HCT116 (cell line): ENCODE measurements around the gene LLGL2. TPM values are rescaled to one million over a fixed set of nuclear protein-coding genes. Genes with fewer than 3 reads are reported as not detected.
A peak's percentile ranks its signal among the peaks of the same experiment; 100 is the strongest.

Experiments used
- ATAC-seq: fragments of 200-7000 bp; cut with Tn5 transposase; 2 replicates; pipeline ENCODE4 v1.9.1; 2020; ENCODE audit warnings: mild to moderate bottlenecking, moderate library complexity
- BruUV-seq: library from RNA; stranded (reverse); fragments of 400-500 nt; replicated peaks from 2 replicates; lab custom pipeline; 2021; lab: Mats Ljungman, UMichigan
- CTCF ChIA-PET: fragments of 300-600 bp; sonication (Branson Sonifier 250); formaldehyde crosslinking; loops from one replicate; lab custom pipeline; 2021; ENCODE audit warnings: antibody characterized with exemption; lab: Charles Lee
- POLR2A ChIA-PET: fragments of 300-600, 350-600 bp; sonication (Branson Sonifier 250); formaldehyde crosslinking; loops from one replicate; lab custom pipeline; 2021; ENCODE audit warnings: antibody characterized with exemption; lab: Charles Lee
- RAD21 ChIA-PET, 2 experiments: fragments of 300-600 bp; sonication (Branson Sonifier 250); formaldehyde crosslinking; loops; one replicate each; lab custom pipeline; 2023; ENCODE audit warnings: low total read pairs in 2 of 2; ENCODE audit not compliant: uncharacterized antibody in 2 of 2, unreplicated experiment in 2 of 2, low non-redundant PET in 1 of 2; lab: Charles Lee
- DNase-seq: peaks from one replicate; pipeline ENCODE4 v3.0.0-alpha.2; 2010; ENCODE audit warnings: low read depth, low spot score
- H2AFZ ChIP-seq: fragments of 200-600 bp; shearing (Covaris generic), sonication (generic); 2 replicates; pipeline ENCODE4 v1.6.1; 2017; ENCODE audit warnings: low read depth, mixed run types, mixed read lengths, antibody characterized with exemption, low read length; ENCODE audit not compliant: poor library complexity, severe bottlenecking
- H3K27ac ChIP-seq: 2 replicates; pipeline ENCODE4 v1.5.1; 2012; ENCODE audit warnings: low read depth, low read length
- H3K27me3 ChIP-seq: fragments of 200-600 bp; sonication (generic); 2 replicates; pipeline ENCODE4 v1.6.1; 2016; ENCODE audit warnings: mixed run types, low read length, mixed read lengths; ENCODE audit not compliant: insufficient read depth
- H3K36me3 ChIP-seq, 2 experiments: fragments of 200-500 bp in 1 of 2; fragments of 200-600 bp in 1 of 2; sonication (Bioruptor generic) in 1 of 2; sonication (generic) in 1 of 2; 2 replicates each; pipeline versions ENCODE4 v1.5.1 to v1.6.1; 2014 to 2016; ENCODE audit warnings: low read length in 2 of 2, inconsistent platforms in 1 of 2, mixed read lengths in 1 of 2, mixed run types in 1 of 2; ENCODE audit not compliant: insufficient read depth in 2 of 2, control insufficient read depth in 1 of 2
- H3K4me1 ChIP-seq, 2 experiments: fragments of 200-600 bp in 1 of 2; sonication (generic) in 1 of 2; 2 replicates each; pipeline versions ENCODE4 v1.5.1 to v1.6.1; 2012 to 2017; ENCODE audit warnings: low read length in 2 of 2, inconsistent platforms in 1 of 2, mild to moderate bottlenecking in 1 of 2, mixed read lengths in 1 of 2, mixed run types in 1 of 2, moderate library complexity in 1 of 2; ENCODE audit not compliant: insufficient read depth in 2 of 2, control insufficient read depth in 1 of 2
- H3K4me2 ChIP-seq: fragments of 200-600 bp; sonication (generic); 2 replicates; pipeline ENCODE4 v1.6.1; 2017; ENCODE audit warnings: mixed run types, low read length, mixed read lengths
- H3K4me3 ChIP-seq, 2 experiments: fragments of 200-600 bp in 1 of 2; sonication (generic) in 1 of 2; replicated peaks in 1 of 2; 2 replicates each; pipeline ENCODE4 v1.5.1; 2011 to 2016; ENCODE audit warnings: low read length in 2 of 2, control low read depth in 1 of 2, low read depth in 1 of 2, mild to moderate bottlenecking in 1 of 2, mixed read lengths in 1 of 2, mixed run types in 1 of 2
- H3K79me2 ChIP-seq: fragments of 200-600 bp; sonication (generic); 2 replicates; pipeline ENCODE4 v1.6.1; 2017; ENCODE audit warnings: mild to moderate bottlenecking, mixed run types, low read length, moderate library complexity, mixed read lengths; ENCODE audit not compliant: insufficient read depth
- H3K9ac ChIP-seq: fragments of 200-600 bp; sonication (generic); 2 replicates; pipeline ENCODE4 v1.6.1; 2016; ENCODE audit warnings: low read length, mixed read lengths
- H3K9me2 ChIP-seq: fragments of 200-600 bp; sonication (generic), shearing (Covaris generic); 2 replicates; pipeline ENCODE4 v1.6.1; 2017; ENCODE audit warnings: mixed run types, mild to moderate bottlenecking, moderate library complexity; ENCODE audit not compliant: insufficient read depth
- H3K9me3 ChIP-seq, 2 experiments: fragments of 200-500 bp in 1 of 2; fragments of 200-600 bp in 1 of 2; sonication (Bioruptor generic) in 1 of 2; sonication (generic) in 1 of 2; 2 replicates each; pipeline ENCODE4 v1.6.1; 2014 to 2017; ENCODE audit warnings: low read length in 2 of 2, mixed read lengths in 2 of 2, inconsistent platforms in 1 of 2, low read depth in 1 of 2, mild to moderate bottlenecking in 1 of 2, mixed run types in 1 of 2, moderate library complexity in 1 of 2; ENCODE audit not compliant: control insufficient read depth in 1 of 2, insufficient read depth in 1 of 2
- H4K20me1 ChIP-seq: fragments of 200-600 bp; sonication (generic), shearing (Covaris generic); 2 replicates; pipeline ENCODE4 v1.6.1; 2017; ENCODE audit warnings: mixed run types, mild to moderate bottlenecking, moderate library complexity; ENCODE audit not compliant: insufficient read depth
- ELF1 ChIP-seq: IDR thresholded peaks from 2 replicates; pipeline ENCODE4 v1.6.1; 2012; ENCODE audit warnings: low read depth, borderline replicate concordance
- FOSL1 ChIP-seq: IDR thresholded peaks from 2 replicates; pipeline ENCODE4 v1.6.1; 2012; ENCODE audit warnings: low read depth
- RAD21 ChIP-seq: IDR thresholded peaks from 2 replicates; pipeline ENCODE4 v1.6.1; 2012; ENCODE audit warnings: low read depth, mild to moderate bottlenecking
- REST ChIP-seq: IDR thresholded peaks from 2 replicates; pipeline ENCODE4 v1.6.1; 2012; ENCODE audit warnings: low read depth
- TCF7L2 ChIP-seq: IDR thresholded peaks from 2 replicates; pipeline ENCODE4 v1.7.0; 2011; ENCODE audit warnings: borderline replicate concordance, inconsistent platforms; ENCODE audit not compliant: insufficient read depth, insufficient read length; ENCODE audit errors: extremely low read depth
- intact Hi-C: fragments of 100-400 bp; cut with micrococcal nuclease; formaldehyde crosslinking; loops from 2 replicates; pipeline ENCODE4 v1.10.0; 2022
- total RNA-seq: library from RNA; stranded (reverse); gene quantifications from one replicate; pipeline ENCODE4 v1.2.1, GENCODE V29; 2021; ENCODE audit not compliant: unreplicated experiment
- TF ChIP-seq, protein P1 (sequence below): IDR thresholded peaks from 2 replicates; pipeline ENCODE4 v1.6.1; 2012
- TF ChIP-seq, protein P2 (sequence below): IDR thresholded peaks from 2 replicates; pipeline ENCODE4 v1.6.1; 2011; ENCODE audit warnings: mild to moderate bottlenecking, low read length, moderate library complexity; ENCODE audit not compliant: insufficient replicate concordance; ENCODE audit errors: extremely low read depth

Gene LLGL2
- total RNA-seq, 1 experiment from 2014 or later: 209 TPM

GRCh38 chr17:75500419-75501216 is 24.9 kb upstream of the LLGL2 start:
- ChIA-PET POLR2A (no interaction called here), CTCF (no interaction called here)

More at GRCh38 chr17:75500419-75501216, 24.9 kb upstream of the LLGL2 start:
- no peaks in the 10 kb centered on the region for H3K9me3 ChIP-seq
- intact Hi-C loops: no loop called here
- no peak overlapping the region for H3K4me3 ChIP-seq
- no peaks in the 10 kb centered on the region for H3K79me2 ChIP-seq
- no peaks in the 10 kb centered on the region for H4K20me1 ChIP-seq
- H2AFZ ChIP-seq: no peak overlapping the region
- H3K27ac ChIP-seq: no peak overlapping the region
- DNase-seq: no peak
- H3K36me3 ChIP-seq: peaks cover 16 to 17% of the 10 kb centered on the region in 2 experiments; a peak in 3 of 4 replicates
- no peak overlapping the region for H3K4me2 ChIP-seq
- TF ChIP-seq RAD21: no peak
- TF ChIP-seq, protein P1, sequence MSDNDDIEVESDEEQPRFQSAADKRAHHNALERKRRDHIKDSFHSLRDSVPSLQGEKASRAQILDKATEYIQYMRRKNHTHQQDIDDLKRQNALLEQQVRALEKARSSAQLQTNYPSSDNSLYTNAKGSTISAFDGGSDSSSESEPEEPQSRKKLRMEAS: no peak
- TF ChIP-seq ELF1: no peak
- TF ChIP-seq FOSL1: no peak
- TF ChIP-seq, protein P2, sequence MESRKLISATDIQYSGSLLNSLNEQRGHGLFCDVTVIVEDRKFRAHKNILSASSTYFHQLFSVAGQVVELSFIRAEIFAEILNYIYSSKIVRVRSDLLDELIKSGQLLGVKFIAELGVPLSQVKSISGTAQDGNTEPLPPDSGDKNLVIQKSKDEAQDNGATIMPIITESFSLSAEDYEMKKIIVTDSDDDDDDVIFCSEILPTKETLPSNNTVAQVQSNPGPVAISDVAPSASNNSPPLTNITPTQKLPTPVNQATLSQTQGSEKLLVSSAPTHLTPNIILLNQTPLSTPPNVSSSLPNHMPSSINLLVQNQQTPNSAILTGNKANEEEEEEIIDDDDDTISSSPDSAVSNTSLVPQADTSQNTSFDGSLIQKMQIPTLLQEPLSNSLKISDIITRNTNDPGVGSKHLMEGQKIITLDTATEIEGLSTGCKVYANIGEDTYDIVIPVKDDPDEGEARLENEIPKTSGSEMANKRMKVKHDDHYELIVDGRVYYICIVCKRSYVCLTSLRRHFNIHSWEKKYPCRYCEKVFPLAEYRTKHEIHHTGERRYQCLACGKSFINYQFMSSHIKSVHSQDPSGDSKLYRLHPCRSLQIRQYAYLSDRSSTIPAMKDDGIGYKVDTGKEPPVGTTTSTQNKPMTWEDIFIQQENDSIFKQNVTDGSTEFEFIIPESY: no peak
- no peak for TF ChIP-seq TCF7L2
- TF ChIP-seq REST: no peak
- no peak overlapping the region for H3K9ac ChIP-seq
- TSS peak; percentile 23 for BruUV-seq
- RAD21 ChIA-PET: no interaction called here
- H3K27me3 ChIP-seq: no peaks in the 10 kb centered on the region
- H3K4me1 ChIP-seq: no peaks in the 10 kb centered on the region
- no peaks in the 10 kb centered on the region for H3K9me2 ChIP-seq
- ATAC-seq: no peak
